ENCODE measurements around the gene HMX2. TPM values are rescaled to one million over a fixed set of nuclear protein-coding genes. Genes with fewer than 3 reads are reported as not detected.

Gene HMX2
- total RNA-seq, 1 experiment from 2014 or later: 0.46 TPM

GRCh38 chr10:123134343-123134914 lies 13.5 kb upstream of the HMX2 start:
- H4K91ac ChIP-seq (ENCODE audit: insufficient read length, low read depth, low read length): no peak overlapping the region
- TF ChIP-seq, protein P1, sequence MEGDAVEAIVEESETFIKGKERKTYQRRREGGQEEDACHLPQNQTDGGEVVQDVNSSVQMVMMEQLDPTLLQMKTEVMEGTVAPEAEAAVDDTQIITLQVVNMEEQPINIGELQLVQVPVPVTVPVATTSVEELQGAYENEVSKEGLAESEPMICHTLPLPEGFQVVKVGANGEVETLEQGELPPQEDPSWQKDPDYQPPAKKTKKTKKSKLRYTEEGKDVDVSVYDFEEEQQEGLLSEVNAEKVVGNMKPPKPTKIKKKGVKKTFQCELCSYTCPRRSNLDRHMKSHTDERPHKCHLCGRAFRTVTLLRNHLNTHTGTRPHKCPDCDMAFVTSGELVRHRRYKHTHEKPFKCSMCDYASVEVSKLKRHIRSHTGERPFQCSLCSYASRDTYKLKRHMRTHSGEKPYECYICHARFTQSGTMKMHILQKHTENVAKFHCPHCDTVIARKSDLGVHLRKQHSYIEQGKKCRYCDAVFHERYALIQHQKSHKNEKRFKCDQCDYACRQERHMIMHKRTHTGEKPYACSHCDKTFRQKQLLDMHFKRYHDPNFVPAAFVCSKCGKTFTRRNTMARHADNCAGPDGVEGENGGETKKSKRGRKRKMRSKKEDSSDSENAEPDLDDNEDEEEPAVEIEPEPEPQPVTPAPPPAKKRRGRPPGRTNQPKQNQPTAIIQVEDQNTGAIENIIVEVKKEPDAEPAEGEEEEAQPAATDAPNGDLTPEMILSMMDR (conservative IDR thresholded peaks at IDR 0.05): no peak
- no peak overlapping the region for H2BK120ac ChIP-seq (ENCODE audit: low read depth, low read length, poor library complexity, severe bottlenecking)
- no peaks in the 10 kb centered on the region for H3K36me3 Mint-ChIP-seq (ENCODE audit: insufficient read depth in 1 of 3, low read depth in 3 of 3)
- H3K23me2 ChIP-seq (ENCODE audit: insufficient read length, low read depth, low read length, poor library complexity, severe bottlenecking): peaks cover 31% of the 10 kb centered on the region
- H3K9me3 ChIP-seq (ENCODE audit: control insufficient read depth, low read depth, low read length): no peaks in the 10 kb centered on the region
- no peak overlapping the region for H3K27ac ChIP-seq (ENCODE audit: insufficient read length, low read depth, low read length)
- H2BK5ac ChIP-seq (ENCODE audit: insufficient read length, low read length): no peak overlapping the region
- H4K8ac ChIP-seq (replicated peaks; ENCODE audit: insufficient read length, low read depth, low read length): no peak overlapping the region
- H3K79me2 ChIP-seq (ENCODE audit: insufficient read depth, low read length): no peaks in the 10 kb centered on the region
- peak overlapping the region; percentile 33 to 84 for H3K4me3 Mint-ChIP-seq
- no peaks in the 10 kb centered on the region for H4K20me1 ChIP-seq (ENCODE audit: control insufficient read depth, insufficient read depth, insufficient read length)
- no peak for DNase-seq
- H2BK20ac ChIP-seq (ENCODE audit: low read depth, low read length, poor library complexity, severe bottlenecking): no peak overlapping the region
- no peak overlapping the region for H3T11ph ChIP-seq (ENCODE audit: low read length)
- H3K79me1 ChIP-seq (ENCODE audit: insufficient read depth, low read depth, low read length, poor library complexity, severe bottlenecking): no peaks in the 10 kb centered on the region
- no peak overlapping the region for H3K9ac ChIP-seq (ENCODE audit: extremely low read depth, insufficient read length, low read length)
- no peak overlapping the region for H3K4ac ChIP-seq (ENCODE audit: low read depth, low read length)
- H3K4me1 ChIP-seq (ENCODE audit: insufficient read depth, low read length): no peaks in the 10 kb centered on the region; the same call in 1 of the 2 replicates
- no peak overlapping the region for H3K27ac Mint-ChIP-seq
- no peak overlapping the region for H3K23ac ChIP-seq (ENCODE audit: insufficient read length, low read depth, low read length)
- no peak overlapping the region for H3K14ac ChIP-seq (ENCODE audit: insufficient read depth, low read length)
- peaks cover 25 to 41% of the 10 kb centered on the region in 2 experiments for H3K4me1 Mint-ChIP-seq
- no CpG with 5 or more reads among the region's 42 CpGs for WGBS (ENCODE audit: extremely low coverage, insufficient read length, low lambda C conversion rate)
- no peak overlapping the region for H2AK5ac ChIP-seq (ENCODE audit: insufficient read length, low read length)
- no peak overlapping the region for H2BK15ac ChIP-seq (ENCODE audit: low read depth, low read length)
- H3K18ac ChIP-seq (ENCODE audit: insufficient read length, low read depth, low read length): no peak overlapping the region
- H3K4me2 ChIP-seq (ENCODE audit: insufficient read depth, insufficient read length, low read length): peak overlapping the region; percentile 89
- H3K27me3 Mint-ChIP-seq (ENCODE audit: low read depth): peaks cover 98% of the 10 kb centered on the region
- peaks cover 2 to 8% of the 10 kb centered on the region in 2 experiments; a peak in 4 of 5 replicates for H3K9me3 Mint-ChIP-seq
- H2BK12ac ChIP-seq (ENCODE audit: insufficient read length, low read depth, low read length): no peak overlapping the region
- no peak overlapping the region for H2AFZ ChIP-seq (ENCODE audit: low read length)
- no peak overlapping the region for H3K56ac ChIP-seq (ENCODE audit: insufficient read length, low read depth, low read length)
- peaks cover 67% of the 10 kb centered on the region for H3K27me3 ChIP-seq (ENCODE audit: insufficient read depth, low read length)
- no peak overlapping the region for H4K5ac ChIP-seq (ENCODE audit: insufficient read length, low read depth, low read length)
